Lower leg skin (tissue), 3 donors: ENCODE data around the gene RAP1B.

Source experiments
- POLR2A ChIP-seq, 2 donors: fragments of 450-650 bp; IDR thresholded peaks; one replicate each; pipeline ENCODE4 v1.6.1; 2016 to 2017; ENCODE audit warnings: antibody characterized with exemption in 2 of 2, mild to moderate bottlenecking in 1 of 2, moderate library complexity in 1 of 2
- TF ChIP-seq, protein P1 (sequence below), 3 donors: fragments of 450-650 bp; IDR thresholded peaks; one replicate each; pipeline ENCODE4 v1.5.1; 2016; ENCODE audit warnings: antibody characterized with exemption in 3 of 3, mild to moderate bottlenecking in 3 of 3, moderate library complexity in 2 of 3

GRCh38 chr12:68602720-68603119, 8.0 kb upstream of the RAP1B start:
- TF ChIP-seq, protein P1, sequence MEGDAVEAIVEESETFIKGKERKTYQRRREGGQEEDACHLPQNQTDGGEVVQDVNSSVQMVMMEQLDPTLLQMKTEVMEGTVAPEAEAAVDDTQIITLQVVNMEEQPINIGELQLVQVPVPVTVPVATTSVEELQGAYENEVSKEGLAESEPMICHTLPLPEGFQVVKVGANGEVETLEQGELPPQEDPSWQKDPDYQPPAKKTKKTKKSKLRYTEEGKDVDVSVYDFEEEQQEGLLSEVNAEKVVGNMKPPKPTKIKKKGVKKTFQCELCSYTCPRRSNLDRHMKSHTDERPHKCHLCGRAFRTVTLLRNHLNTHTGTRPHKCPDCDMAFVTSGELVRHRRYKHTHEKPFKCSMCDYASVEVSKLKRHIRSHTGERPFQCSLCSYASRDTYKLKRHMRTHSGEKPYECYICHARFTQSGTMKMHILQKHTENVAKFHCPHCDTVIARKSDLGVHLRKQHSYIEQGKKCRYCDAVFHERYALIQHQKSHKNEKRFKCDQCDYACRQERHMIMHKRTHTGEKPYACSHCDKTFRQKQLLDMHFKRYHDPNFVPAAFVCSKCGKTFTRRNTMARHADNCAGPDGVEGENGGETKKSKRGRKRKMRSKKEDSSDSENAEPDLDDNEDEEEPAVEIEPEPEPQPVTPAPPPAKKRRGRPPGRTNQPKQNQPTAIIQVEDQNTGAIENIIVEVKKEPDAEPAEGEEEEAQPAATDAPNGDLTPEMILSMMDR (IDR thresholded peaks at IDR 0.05), result no peak
- no peak for TF ChIP-seq POLR2A (IDR thresholded peaks at IDR 0.05)
